Aorta (tissue), 5 donors: ENCODE measurements around the gene NIP7. TPM values are rescaled to one million over a fixed set of nuclear protein-coding genes. Genes with fewer than 3 reads are reported as not detected.

Source experiments
- ATAC-seq: fragments of 200-7000 bp; cut with Tn5 transposase; one replicate; pipeline ENCODE4 v1.9.1; 2022; ENCODE audit warnings: moderate library complexity; ENCODE audit not compliant: low FRiP score
- DNase-seq, 2 donors: peaks; one replicate each; pipeline ENCODE4 v3.0.0-alpha.2; 2020
- H3K27ac ChIP-seq, 2 donors: one replicate each; pipeline ENCODE4 v1.5.1; 2013; ENCODE audit warnings: low read length in 2 of 2, mild to moderate bottlenecking in 2 of 2, moderate library complexity in 2 of 2, control low read depth in 1 of 2, inconsistent platforms in 1 of 2, low read depth in 1 of 2
- H3K27me3 ChIP-seq, 2 donors: one replicate each; pipeline ENCODE4 v1.6.1; 2013; ENCODE audit warnings: control low read depth in 1 of 2, low read length in 1 of 2, mild to moderate bottlenecking in 1 of 2, moderate library complexity in 1 of 2; ENCODE audit not compliant: insufficient read depth in 2 of 2, control insufficient read depth in 1 of 2
- H3K36me3 ChIP-seq, 2 donors: one replicate each; pipeline ENCODE4 v1.6.1; 2013; ENCODE audit warnings: control low read depth in 1 of 2, low read length in 1 of 2, mild to moderate bottlenecking in 1 of 2; ENCODE audit not compliant: insufficient read depth in 2 of 2, control insufficient read depth in 1 of 2
- H3K4me1 ChIP-seq, 2 donors: one replicate each; pipeline ENCODE4 v1.6.1; 2013; ENCODE audit warnings: low read length in 2 of 2, control low read depth in 1 of 2, mild to moderate bottlenecking in 1 of 2, moderate library complexity in 1 of 2; ENCODE audit not compliant: insufficient read depth in 2 of 2, control insufficient read depth in 1 of 2
- H3K4me3 ChIP-seq, 2 donors: one replicate each; pipeline ENCODE4 v1.5.1; 2013; ENCODE audit warnings: low read length in 2 of 2, control low read depth in 1 of 2, mild to moderate bottlenecking in 1 of 2
- H3K9me3 ChIP-seq: one replicate; pipeline ENCODE4 v1.6.1; 2013; ENCODE audit warnings: mild to moderate bottlenecking, low read length; ENCODE audit not compliant: control insufficient read depth
- WGBS, 2 donors: extraction: QIAGEN DNeasy Blood & Tissue Kit; methylation state at CpG; one replicate each; pipeline ENCODE4 v1.1.7; 2013; 5-methylcytosine and 5-hydroxymethylcytosine counted together
- intact Hi-C, 2 donors: fragments of 100-400 bp; cut with DNase I; formaldehyde crosslinking; loops; one replicate each; pipeline versions ENCODE4 v1.14.2 to v1.15.0; 2022
- polyA plus RNA-seq, 2 donors: library from polyadenylated mRNA; stranded (reverse); fragments of 200-250 nt; gene quantifications; one replicate each; pipeline ENCODE4 v1.2.3, GENCODE V29; 2013
- total RNA-seq, 2 donors: library from RNA; stranded (reverse); fragmentation: NEBNext Ultra II Directional; extraction: Animal tissue kit (Norgen Biotek cat#: 25700); gene quantifications; one replicate each; pipeline ENCODE4 v1.2.1, GENCODE V29; 2021
- donor health status: healthy with polysubstance abuse.
- donor health status: Bipolar disorder and iron deficiency.
- donor health status: DM: no; HTN: no; CAD: no.
- donor health status: DM: no; HTN: no; CAD: no.
- donor health status: DM: yes; HTN: yes; CAD: no.

The NIP7 gene
- total and polyA plus RNA-seq, 4 donors, result 7.1 to 21.3 (median 13.0) TPM

- no peak overlapping the region for H3K4me3 ChIP-seq
- H3K4me1 ChIP-seq, result no peaks in the 10 kb centered on the region
- H3K9me3 ChIP-seq, result no peaks in the 10 kb centered on the region
- peaks cover 2 to 5% of the 10 kb centered on the region in 2 donors for H3K36me3 ChIP-seq
- no peaks in the 10 kb centered on the region for H3K27me3 ChIP-seq
- 51 to 53% methylated on average over 10 of the region's 10 CpGs for WGBS, 2 donors
- DNase-seq, result peak; percentile 40 to 63
- H3K27ac ChIP-seq, result no peak overlapping the region
- ATAC-seq, result no peak
- intact Hi-C loops, result no loop called here
Measured at GRCh38 chr16:69328854-69329316, 10.7 kb upstream of the NIP7 start.

GRCh38 chr16:69329369-69330285, 9.9 kb upstream of the NIP7 start:
- Histone ChIP-seq H3K27ac (no peak overlapping the region), H3K27me3 (no peaks in the 10 kb centered on the region), H3K9me3 (no peaks in the 10 kb centered on the region), H3K4me1 (no peaks in the 10 kb centered on the region), H3K36me3 (peaks cover 2 to 10% of the 10 kb centered on the region in 2 donors), H3K4me3 (peak overlapping the region; percentile 65 to 67)
- intact Hi-C loops, result no loop called here
- DNase-seq, result peak; percentile 51 to 82
- peak; percentile 41 for ATAC-seq
- 6 to 8% methylated on average over 76 to 77 of the region's 77 CpGs for WGBS, 2 donors

GRCh38 chr16:69330286-69331109, 9.1 kb upstream of the NIP7 start, which contains the start of gene PDF:
Gene PDF, minus strand, starts transcription at chr16:69330588. Its CDS starts 18 bp downstream, at chr16:69330570.
- ATAC-seq (peak; percentile 97), DNase-seq (peak; percentile 96 to 98)
- Histone ChIP-seq H3K27me3 (no peaks in the 10 kb centered on the region), H3K4me3 (peak within 1 kb of the TSS; percentile 65 to 67), H3K27ac (peak within 1 kb of the TSS; percentile 83 to 93), H3K9me3 (no peaks in the 10 kb centered on the region), H3K36me3 (peaks cover 2 to 11% of the 10 kb centered on the region in 2 donors), H3K4me1 (no peaks in the 10 kb centered on the region)
- 0 to 1% methylated on average over 83 to 93 of the region's 93 CpGs for WGBS, 2 donors
- intact Hi-C loops, result no loop called here

- H3K27me3 ChIP-seq, result no peaks in the 10 kb centered on the region
- H3K9me3 ChIP-seq, result no peaks in the 10 kb centered on the region
- intact Hi-C loops, result no loop called here
- peaks cover 2 to 11% of the 10 kb centered on the region in 2 donors for H3K36me3 ChIP-seq
- DNase-seq (peak in 1 of 2 donors; percentile 19), ATAC-seq (no peak)
- 91 to 92% methylated on average over 9 of the region's 9 CpGs for WGBS, 2 donors
- H3K4me3 ChIP-seq, result no peak overlapping the region
- H3K4me1 ChIP-seq, result no peaks in the 10 kb centered on the region
- H3K27ac ChIP-seq, result no peak overlapping the region
Measured at GRCh38 chr16:69334696-69335095, 4.9 kb upstream of the NIP7 start.

GRCh38 chr16:69338557-69339288, 849 bp upstream of the NIP7 start:
- peak overlapping the region; percentile 20 to 30 for H3K27ac ChIP-seq
- peaks cover 3 to 10% of the 10 kb centered on the region in 2 donors for H3K36me3 ChIP-seq
- 20% methylated on average over 46 of the region's 46 CpGs for WGBS, 2 donors
- H3K4me1 ChIP-seq, result no peaks in the 10 kb centered on the region
- intact Hi-C loops, result no loop called here
- no peaks in the 10 kb centered on the region for H3K9me3 ChIP-seq
- peak; percentile 40 to 60 for DNase-seq
- ATAC-seq, result no peak
- H3K4me3 ChIP-seq, result peak overlapping the region; percentile 51 to 65
- H3K27me3 ChIP-seq, result no peaks in the 10 kb centered on the region

- peak in 1 of 2 donors; percentile 36 for DNase-seq
- WGBS, 2 donors, result 7 to 9% methylated on average over 16 of the region's 16 CpGs
- peaks cover 0 to 5% of the 10 kb centered on the region in 2 donors for H3K36me3 ChIP-seq
- peak overlapping the region in 1 of 2 donors; percentile 72 for H3K27ac ChIP-seq
- peak overlapping the region; percentile 35 to 69 for H3K4me3 ChIP-seq
- H3K27me3 ChIP-seq, result no peaks in the 10 kb centered on the region
- intact Hi-C loops, result no loop called here
- no peaks in the 10 kb centered on the region for H3K4me1 ChIP-seq
- ATAC-seq, result peak; percentile 30
- H3K9me3 ChIP-seq, result no peaks in the 10 kb centered on the region
Measured at GRCh38 chr16:69340095-69340644, 598 bp downstream of the NIP7 start.

GRCh38 chr16:69344171-69344570, 4.6 kb downstream of the NIP7 start:
- H3K36me3 ChIP-seq, result peaks cover 0 to 5% of the 10 kb centered on the region in 2 donors
- H3K4me1 ChIP-seq, result no peaks in the 10 kb centered on the region
- H3K9me3 ChIP-seq, result no peaks in the 10 kb centered on the region
- H3K4me3 ChIP-seq, result no peak overlapping the region
- intact Hi-C loops, result no loop called here
- H3K27me3 ChIP-seq, result no peaks in the 10 kb centered on the region
- no peak overlapping the region for H3K27ac ChIP-seq
- whole genome bisulfite sequencing, 2 donors, result 96 to 97% methylated on average over 5 of the region's 5 CpGs
- no peak for DNase-seq
- no peak for ATAC-seq

- intact Hi-C loops, result no loop called here
- peaks cover 2 to 5% of the 10 kb centered on the region in 2 donors for H3K36me3 ChIP-seq
- WGBS, 2 donors, result 83 to 85% methylated on average over 4 of the region's 4 CpGs
- H3K27ac ChIP-seq, result no peak overlapping the region
- H3K4me1 ChIP-seq, result no peaks in the 10 kb centered on the region
- ATAC-seq (no peak), DNase-seq (no peak)
- no peak overlapping the region for H3K4me3 ChIP-seq
- H3K27me3 ChIP-seq, result no peaks in the 10 kb centered on the region
- no peaks in the 10 kb centered on the region for H3K9me3 ChIP-seq
Measured at GRCh38 chr16:69345923-69346322, 6.4 kb downstream of the NIP7 start.
